ENCODE data around the gene TOM1L1. TPM values are rescaled to one million over a fixed set of nuclear protein-coding genes. Genes with fewer than 3 reads are reported as not detected.

The TOM1L1 gene
- total RNA-seq, 1 experiment from 2014 or later: 58.5 TPM

DNA sequence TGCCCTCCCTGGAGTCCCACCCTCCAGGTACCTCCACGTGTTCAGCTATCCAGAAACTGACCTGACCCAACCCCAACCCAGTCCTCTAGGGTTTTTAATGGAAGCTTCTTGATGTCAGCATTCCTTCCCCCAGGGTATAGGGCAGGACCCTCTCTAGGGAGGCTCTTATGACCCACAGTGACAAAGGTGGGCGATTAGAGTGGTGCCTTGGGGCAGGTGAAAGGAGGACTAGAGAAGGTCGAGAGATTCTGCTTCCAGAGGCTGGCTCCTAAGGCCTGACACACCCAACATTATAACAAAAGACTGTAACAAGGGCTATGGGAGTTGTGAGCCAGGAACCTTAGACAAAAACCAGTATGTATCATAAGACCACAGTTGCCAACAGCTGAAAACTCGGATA lies 50.6 kb downstream of the TOM1L1 start:
- Mint-ChIP-seq H3K27me3 (ENCODE audit: low read depth) (no peaks in the 10 kb centered on the region), H3K9me3 (no peaks in the 10 kb centered on the region), H3K36me3 (peaks cover 66% of the 10 kb centered on the region), H3K4me1 (no peaks in the 10 kb centered on the region), H3K27ac (no peak overlapping the region), H3K4me3 (no peak overlapping the region)
- no peak for ATAC-seq
- CTCF ChIA-PET: no interaction called here
- POLR2A ChIA-PET: no interaction called here
- TF ChIP-seq ZNF423 (CRISPR knock-in tag; IDR thresholded peaks at IDR 0.05) (no peak), TP53 (CRISPR knock-in tag; IDR thresholded peaks at IDR 0.05) (no peak), ELF4 (CRISPR knock-in tag; IDR thresholded peaks at IDR 0.05; ENCODE audit: low read depth) (no peak), ZNF317 (CRISPR knock-in tag; IDR thresholded peaks at IDR 0.05; ENCODE audit: borderline replicate concordance, low read depth) (no peak), ETV6 (CRISPR knock-in tag; IDR thresholded peaks at IDR 0.05) (no peak), ZNF121 (CRISPR knock-in tag; IDR thresholded peaks at IDR 0.05) (no peak), NFYB (CRISPR knock-in tag; conservative IDR thresholded peaks at IDR 0.05; ENCODE audit: low read depth) (no peak), ZNF232 (CRISPR knock-in tag; IDR thresholded peaks at IDR 0.05) (no peak)
- TF ChIP-seq, protein P1, sequence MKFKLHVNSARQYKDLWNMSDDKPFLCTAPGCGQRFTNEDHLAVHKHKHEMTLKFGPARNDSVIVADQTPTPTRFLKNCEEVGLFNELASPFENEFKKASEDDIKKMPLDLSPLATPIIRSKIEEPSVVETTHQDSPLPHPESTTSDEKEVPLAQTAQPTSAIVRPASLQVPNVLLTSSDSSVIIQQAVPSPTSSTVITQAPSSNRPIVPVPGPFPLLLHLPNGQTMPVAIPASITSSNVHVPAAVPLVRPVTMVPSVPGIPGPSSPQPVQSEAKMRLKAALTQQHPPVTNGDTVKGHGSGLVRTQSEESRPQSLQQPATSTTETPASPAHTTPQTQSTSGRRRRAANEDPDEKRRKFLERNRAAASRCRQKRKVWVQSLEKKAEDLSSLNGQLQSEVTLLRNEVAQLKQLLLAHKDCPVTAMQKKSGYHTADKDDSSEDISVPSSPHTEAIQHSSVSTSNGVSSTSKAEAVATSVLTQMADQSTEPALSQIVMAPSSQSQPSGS (CRISPR knock-in tag; IDR thresholded peaks at IDR 0.05; ENCODE audit: borderline replicate concordance, low read depth): no peak
- TF ChIP-seq, protein P2, sequence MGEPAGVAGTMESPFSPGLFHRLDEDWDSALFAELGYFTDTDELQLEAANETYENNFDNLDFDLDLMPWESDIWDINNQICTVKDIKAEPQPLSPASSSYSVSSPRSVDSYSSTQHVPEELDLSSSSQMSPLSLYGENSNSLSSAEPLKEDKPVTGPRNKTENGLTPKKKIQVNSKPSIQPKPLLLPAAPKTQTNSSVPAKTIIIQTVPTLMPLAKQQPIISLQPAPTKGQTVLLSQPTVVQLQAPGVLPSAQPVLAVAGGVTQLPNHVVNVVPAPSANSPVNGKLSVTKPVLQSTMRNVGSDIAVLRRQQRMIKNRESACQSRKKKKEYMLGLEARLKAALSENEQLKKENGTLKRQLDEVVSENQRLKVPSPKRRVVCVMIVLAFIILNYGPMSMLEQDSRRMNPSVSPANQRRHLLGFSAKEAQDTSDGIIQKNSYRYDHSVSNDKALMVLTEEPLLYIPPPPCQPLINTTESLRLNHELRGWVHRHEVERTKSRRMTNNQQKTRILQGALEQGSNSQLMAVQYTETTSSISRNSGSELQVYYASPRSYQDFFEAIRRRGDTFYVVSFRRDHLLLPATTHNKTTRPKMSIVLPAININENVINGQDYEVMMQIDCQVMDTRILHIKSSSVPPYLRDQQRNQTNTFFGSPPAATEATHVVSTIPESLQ (CRISPR knock-in tag; IDR thresholded peaks at IDR 0.05): no peak
- DNase-seq (ENCODE audit: low spot score): no peak

DNA sequence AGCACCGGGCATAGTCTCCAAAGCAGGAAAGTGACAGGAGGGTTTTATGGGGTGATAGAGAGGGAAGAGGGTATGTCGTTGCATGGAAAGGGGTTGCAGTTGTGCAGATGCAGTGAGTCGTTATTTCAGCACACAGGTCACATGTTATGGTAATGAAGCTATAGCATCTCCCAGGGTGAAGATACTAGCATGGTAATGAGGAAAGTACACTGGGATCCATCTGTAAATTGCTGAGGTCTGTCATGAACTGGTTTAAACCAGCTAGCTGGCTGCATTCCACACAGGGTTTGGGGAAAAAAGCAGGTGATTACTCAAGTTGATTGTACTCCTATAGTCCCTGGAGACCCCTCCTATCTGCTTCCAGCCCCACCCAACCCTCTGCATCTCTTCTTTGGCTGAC lies 56.1 kb downstream of the TOM1L1 start:
- Mint-ChIP-seq H3K9me3 (no peaks in the 10 kb centered on the region), H3K27me3 (ENCODE audit: low read depth) (no peaks in the 10 kb centered on the region), H3K36me3 (peaks cover 54% of the 10 kb centered on the region), H3K4me3 (no peak overlapping the region), H3K4me1 (peaks cover 13% of the 10 kb centered on the region), H3K27ac (peak overlapping the region; percentile 76)
- ATAC-seq (peak; percentile 80), DNase-seq (ENCODE audit: low spot score) (no peak)
- POLR2A ChIA-PET: no interaction called here
- TF ChIP-seq SOX15 (CRISPR knock-in tag; IDR thresholded peaks at IDR 0.05): no peak
- no peak for TF ChIP-seq SMAD3 (CRISPR knock-in tag; IDR thresholded peaks at IDR 0.05; ENCODE audit: borderline replicate concordance)
- no peak for TF ChIP-seq ZNF138 (CRISPR knock-in tag; conservative IDR thresholded peaks at IDR 0.05)
- TF ChIP-seq, protein P3, sequence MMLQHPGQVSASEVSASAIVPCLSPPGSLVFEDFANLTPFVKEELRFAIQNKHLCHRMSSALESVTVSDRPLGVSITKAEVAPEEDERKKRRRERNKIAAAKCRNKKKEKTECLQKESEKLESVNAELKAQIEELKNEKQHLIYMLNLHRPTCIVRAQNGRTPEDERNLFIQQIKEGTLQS (CRISPR knock-in tag; conservative IDR thresholded peaks at IDR 0.05): no peak
- TF ChIP-seq ZNF416 (CRISPR knock-in tag; IDR thresholded peaks at IDR 0.05): no peak
- TF ChIP-seq, protein P4, sequence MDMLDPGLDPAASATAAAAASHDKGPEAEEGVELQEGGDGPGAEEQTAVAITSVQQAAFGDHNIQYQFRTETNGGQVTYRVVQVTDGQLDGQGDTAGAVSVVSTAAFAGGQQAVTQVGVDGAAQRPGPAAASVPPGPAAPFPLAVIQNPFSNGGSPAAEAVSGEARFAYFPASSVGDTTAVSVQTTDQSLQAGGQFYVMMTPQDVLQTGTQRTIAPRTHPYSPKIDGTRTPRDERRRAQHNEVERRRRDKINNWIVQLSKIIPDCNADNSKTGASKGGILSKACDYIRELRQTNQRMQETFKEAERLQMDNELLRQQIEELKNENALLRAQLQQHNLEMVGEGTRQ (CRISPR knock-in tag; IDR thresholded peaks at IDR 0.05): no peak
- no peak for TF ChIP-seq ETV6 (CRISPR knock-in tag; IDR thresholded peaks at IDR 0.05)
- CTCF ChIA-PET: interaction anchor here (1.1 kb wide), 1 partner anchor 49 kb away, joined by 3 read pairs; no protein-coding TSS in a partner anchor

DNA sequence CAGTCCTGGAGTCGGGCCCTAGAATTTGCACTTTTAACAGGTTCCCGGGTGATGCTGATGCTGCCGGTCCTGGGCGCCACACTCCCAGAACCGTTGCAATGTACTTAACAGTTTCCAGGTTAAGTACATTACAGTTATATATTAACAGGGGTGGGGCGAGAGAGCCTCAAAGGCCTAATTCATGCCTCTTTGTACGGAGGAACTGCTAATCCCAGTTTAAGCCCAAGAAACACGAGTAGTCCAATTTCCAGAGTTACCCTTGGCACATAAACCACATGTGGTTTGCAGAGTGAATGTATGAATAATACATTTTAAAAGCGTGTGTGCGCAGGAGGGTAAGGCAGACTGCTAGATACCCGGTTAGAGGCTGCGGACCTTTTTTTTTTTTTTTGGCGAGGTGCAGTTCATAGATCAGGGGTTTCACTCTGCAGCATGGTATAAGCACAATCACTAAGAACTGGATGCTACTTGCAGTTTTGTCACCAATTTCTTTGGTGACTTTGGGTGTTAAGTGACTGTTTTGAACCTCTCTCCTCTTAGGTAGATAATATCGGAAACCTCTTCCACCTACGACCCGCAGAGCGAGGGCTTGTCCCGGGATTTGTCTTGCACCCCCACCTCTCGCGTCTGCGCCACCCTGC lies 67.1 kb downstream of the TOM1L1 start:
- Mint-ChIP-seq H3K27ac (no peak overlapping the region), H3K36me3 (peaks cover 28% of the 10 kb centered on the region), H3K9me3 (no peaks in the 10 kb centered on the region), H3K4me1 (peaks cover 12% of the 10 kb centered on the region), H3K27me3 (ENCODE audit: low read depth) (no peaks in the 10 kb centered on the region), H3K4me3 (no peak overlapping the region)
- CTCF ChIA-PET: no interaction called here
- ATAC-seq: no peak
- TF ChIP-seq, protein P5, sequence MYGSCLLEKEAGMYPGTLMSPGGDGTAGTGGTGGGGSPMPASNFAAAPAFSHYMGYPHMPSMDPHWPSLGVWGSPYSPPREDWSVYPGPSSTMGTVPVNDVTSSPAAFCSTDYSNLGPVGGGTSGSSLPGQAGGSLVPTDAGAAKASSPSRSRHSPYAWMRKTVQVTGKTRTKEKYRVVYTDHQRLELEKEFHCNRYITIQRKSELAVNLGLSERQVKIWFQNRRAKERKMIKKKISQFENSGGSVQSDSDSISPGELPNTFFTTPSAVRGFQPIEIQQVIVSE (CRISPR knock-in tag; IDR thresholded peaks at IDR 0.05; ENCODE audit: borderline replicate concordance): no peak
- DNase-seq (ENCODE audit: low spot score): no peak
- POLR2A ChIA-PET: no interaction called here
